ENCODE measurements around the gene CSN3.

CSN3 gene

GRCh38 chr4:70297576-70297975 lies 55.2 kb downstream of the CSN3 start:
- DNase-seq = no peak

DNA sequence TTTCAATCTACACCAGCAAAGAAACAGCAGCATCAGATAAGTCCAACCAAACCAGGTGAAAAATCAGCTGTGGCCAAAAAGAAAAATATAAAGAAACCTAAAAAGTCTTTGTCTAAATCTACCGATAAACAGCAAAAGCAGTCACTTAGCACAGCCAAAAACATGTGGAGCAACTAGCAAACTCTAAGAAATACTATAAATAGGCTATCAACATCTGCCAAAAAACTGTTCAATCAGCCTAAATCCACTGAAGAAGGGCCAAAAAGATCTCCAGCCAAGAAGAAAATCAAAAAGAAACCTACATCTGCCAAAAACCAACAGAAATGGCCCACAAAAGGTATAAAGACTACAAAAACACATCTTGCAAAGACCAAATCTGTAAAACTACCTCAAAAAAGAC lies 55.7 kb downstream of the CSN3 start:
- no peak for DNase-seq

DNA sequence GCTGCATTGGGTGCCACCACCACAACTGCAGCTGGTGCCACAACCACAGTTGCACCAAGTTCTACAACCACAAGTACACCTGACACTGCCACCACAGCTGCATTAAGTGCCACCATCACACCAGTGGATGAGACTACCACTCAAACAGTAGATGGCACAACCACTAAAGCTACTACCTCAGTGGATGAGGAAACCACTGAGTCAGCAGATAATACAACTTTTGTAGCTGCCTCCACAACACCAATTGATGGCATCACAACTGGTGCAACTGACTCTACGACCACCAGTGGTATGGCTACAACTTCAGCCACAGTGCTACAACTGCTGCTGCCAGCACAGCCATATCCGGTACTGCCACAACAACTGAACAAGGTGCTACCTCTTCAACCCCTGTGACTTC lies 57.2 kb downstream of the CSN3 start:
- DNase-seq = no peak

DNA sequence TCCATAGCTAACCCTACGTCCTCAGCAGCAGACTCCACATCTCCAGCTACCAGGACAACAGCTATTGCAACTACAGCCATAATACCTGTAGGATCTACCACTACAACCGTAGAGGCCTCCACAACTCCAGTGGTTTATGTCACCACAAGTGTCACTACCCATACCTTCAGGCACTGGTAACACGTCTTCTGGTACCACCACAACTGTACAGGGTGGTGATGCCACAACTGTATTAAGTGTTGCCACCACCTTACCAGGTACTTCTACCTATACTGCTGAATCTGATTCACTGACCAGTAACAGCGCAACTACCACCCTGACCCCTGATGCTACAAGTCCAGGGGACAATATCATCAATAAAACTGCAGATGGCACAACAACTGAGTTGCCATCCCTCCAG lies 57.8 kb downstream of the CSN3 start:
- no peak for DNase-seq

Data from NCI-H1930 (cell line).